ENCODE measurements around the gene ETV1. TPM values are rescaled to one million over a fixed set of nuclear protein-coding genes. Genes with fewer than 3 reads are reported as not detected.

The ETV1 gene
- total RNA-seq, 5 donors from 2014 or later (not counting 1 experiment from before 2014, with no cell fraction given), result 0.26 to 0.58 (median 0.38) TPM; not detected in 1

DNA sequence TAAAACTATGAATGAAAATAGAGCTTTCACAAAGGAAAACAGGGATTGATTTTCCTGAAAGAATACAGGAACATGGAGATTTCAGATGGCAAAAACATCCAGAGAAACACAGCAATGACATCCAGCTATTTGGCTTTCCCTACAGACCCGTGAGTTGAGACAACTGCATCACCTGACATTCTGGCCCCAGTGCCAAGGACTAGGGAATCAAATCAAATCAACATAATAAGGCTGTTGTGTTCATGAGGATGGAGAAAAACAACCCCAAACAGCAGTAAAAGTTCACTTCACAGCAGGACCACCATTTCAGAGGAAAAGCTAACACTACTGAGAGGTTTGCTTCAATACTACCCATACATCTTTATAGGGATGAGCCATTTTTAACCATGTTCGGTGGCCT, 25.5 kb downstream of the ETV1 start:
- Histone ChIP-seq H3K4me3 (ENCODE audit: control insufficient read depth in 1 of 2, extremely low read depth in 1 of 2, low read length in 1 of 2) (no peak overlapping the region), H3K27me3 (replicated peaks in 1 of 2; ENCODE audit: control insufficient read depth in 2 of 2, extremely low read depth in 1 of 2, insufficient read depth in 2 of 2, low read length in 1 of 2) (no peaks in the 10 kb centered on the region), H3K27ac (ENCODE audit: low read length) (no peak overlapping the region), H3K9me3 (no peaks in the 10 kb centered on the region), H3K36me3 (ENCODE audit: control insufficient read depth in 2 of 2, extremely low read depth in 1 of 2, insufficient read depth in 1 of 2, low read length in 1 of 2) (no peaks in the 10 kb centered on the region), H3K4me1 (ENCODE audit: control insufficient read depth in 1 of 2, extremely low read depth in 1 of 2, insufficient read depth in 2 of 2, low read length in 2 of 2) (no peaks in the 10 kb centered on the region)
- H3K27ac Mint-ChIP-seq, result no peak overlapping the region
- WGBS (ENCODE audit: insufficient coverage), result no CpG with 5 or more reads among the region's 2 CpGs
- ChIA-PET CTCF (no interaction called here), POLR2A (no interaction called here)
- no peaks in the 10 kb centered on the region for H3K27me3 Mint-ChIP-seq
- DNase-seq (no peak), ATAC-seq (replicated peaks in 1 of 4) (no peak)
- no peaks in the 10 kb centered on the region for H3K36me3 Mint-ChIP-seq
- H3K4me3 Mint-ChIP-seq, result no peak overlapping the region
- no peaks in the 10 kb centered on the region for H3K4me1 Mint-ChIP-seq
- H3K9me3 Mint-ChIP-seq, result no peaks in the 10 kb centered on the region

- H3K36me3 Mint-ChIP-seq, result no peaks in the 10 kb centered on the region
- Histone ChIP-seq H3K27ac (ENCODE audit: low read length) (no peak overlapping the region), H3K4me3 (ENCODE audit: control insufficient read depth in 1 of 2, extremely low read depth in 1 of 2, low read length in 1 of 2) (no peak overlapping the region), H3K36me3 (ENCODE audit: control insufficient read depth in 2 of 2, extremely low read depth in 1 of 2, insufficient read depth in 1 of 2, low read length in 1 of 2) (no peaks in the 10 kb centered on the region), H3K9me3 (no peaks in the 10 kb centered on the region), H3K27me3 (replicated peaks in 1 of 2; ENCODE audit: control insufficient read depth in 2 of 2, extremely low read depth in 1 of 2, insufficient read depth in 2 of 2, low read length in 1 of 2) (no peaks in the 10 kb centered on the region), H3K4me1 (ENCODE audit: control insufficient read depth in 1 of 2, extremely low read depth in 1 of 2, insufficient read depth in 2 of 2, low read length in 2 of 2) (no peaks in the 10 kb centered on the region)
- H3K4me1 Mint-ChIP-seq, result no peaks in the 10 kb centered on the region
- ChIA-PET POLR2A (no interaction called here), CTCF (no interaction called here)
- H3K27ac Mint-ChIP-seq, result no peak overlapping the region
- H3K4me3 Mint-ChIP-seq, result no peak overlapping the region
- no peaks in the 10 kb centered on the region for H3K27me3 Mint-ChIP-seq
- H3K9me3 Mint-ChIP-seq, result peaks cover 0 to 4% (median 0%) of the 10 kb centered on the region in 3 donors
- ATAC-seq (replicated peaks in 1 of 4) (no peak), DNase-seq (no peak)
- no CpG with 5 or more reads among the region's 2 CpGs for WGBS (ENCODE audit: insufficient coverage)
Measured at GRCh38 chr7:13955494-13955893, 34.0 kb downstream of the ETV1 start.

DNA sequence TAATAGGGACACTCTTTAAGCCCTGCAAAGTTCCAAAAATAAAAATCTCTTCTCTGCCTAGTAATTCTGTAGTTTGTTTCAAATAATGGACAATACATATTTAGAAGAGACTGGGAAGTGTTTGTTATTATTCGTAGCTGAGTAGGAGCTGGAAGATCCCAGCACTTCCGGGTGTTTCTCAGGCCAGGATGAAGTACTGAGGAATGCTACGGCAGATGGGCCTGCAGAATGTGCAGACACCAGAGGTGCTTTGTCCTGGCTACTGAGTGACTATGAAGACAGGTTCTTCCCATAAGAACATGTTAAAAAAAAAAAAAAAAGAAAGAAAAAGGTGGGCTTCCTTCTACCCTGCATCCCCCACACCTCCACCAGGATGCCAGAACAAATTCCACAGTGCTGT, 36.1 kb downstream of the ETV1 start:
- H3K36me3 Mint-ChIP-seq, result no peaks in the 10 kb centered on the region
- no CpG with 5 or more reads among the region's 3 CpGs for WGBS (ENCODE audit: insufficient coverage)
- ChIA-PET CTCF (no interaction called here), POLR2A (no interaction called here)
- H3K4me3 Mint-ChIP-seq, result no peak overlapping the region
- H3K27ac Mint-ChIP-seq, result no peak overlapping the region
- no peaks in the 10 kb centered on the region for H3K4me1 ChIP-seq (ENCODE audit: control insufficient read depth in 1 of 2, extremely low read depth in 1 of 2, insufficient read depth in 2 of 2, low read length in 2 of 2)
- H3K4me1 Mint-ChIP-seq, result no peaks in the 10 kb centered on the region
- peaks cover 0 to 4% (median 0%) of the 10 kb centered on the region in 3 donors for H3K9me3 Mint-ChIP-seq
- DNase-seq (no peak), ATAC-seq (replicated peaks in 1 of 4) (no peak)
- no peaks in the 10 kb centered on the region for H3K36me3 ChIP-seq (ENCODE audit: control insufficient read depth in 2 of 2, extremely low read depth in 1 of 2, insufficient read depth in 1 of 2, low read length in 1 of 2)
- no peaks in the 10 kb centered on the region for H3K27me3 Mint-ChIP-seq
- no peak overlapping the region for H3K27ac ChIP-seq (ENCODE audit: low read length)
- H3K9me3 ChIP-seq, result no peaks in the 10 kb centered on the region
- H3K27me3 ChIP-seq (replicated peaks in 1 of 2; ENCODE audit: control insufficient read depth in 2 of 2, extremely low read depth in 1 of 2, insufficient read depth in 2 of 2, low read length in 1 of 2), result no peaks in the 10 kb centered on the region
- no peak overlapping the region for H3K4me3 ChIP-seq (ENCODE audit: control insufficient read depth in 1 of 2, extremely low read depth in 1 of 2, low read length in 1 of 2)

DNA sequence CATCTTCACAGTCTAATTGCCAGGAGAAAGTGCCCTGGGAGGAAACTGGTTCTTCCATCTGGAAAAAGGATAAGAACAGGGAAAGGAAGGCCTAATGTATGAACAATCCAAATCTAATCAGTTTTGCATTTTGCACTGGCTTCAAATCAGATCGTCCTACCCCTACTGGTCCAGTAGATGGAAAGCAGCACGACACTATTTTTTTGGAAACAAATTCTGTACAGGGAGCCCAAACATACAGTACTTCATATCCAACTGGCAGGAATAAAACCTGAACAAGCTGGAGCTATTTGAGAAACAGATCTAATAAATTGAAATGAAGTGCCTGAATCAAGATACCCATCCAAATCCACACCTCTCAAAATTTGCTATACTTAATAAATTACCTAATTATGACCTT, 36.5 kb downstream of the ETV1 start:
- ChIA-PET POLR2A (no interaction called here), CTCF (no interaction called here)
- peaks cover 0 to 4% (median 0%) of the 10 kb centered on the region in 3 donors for H3K9me3 Mint-ChIP-seq
- Histone ChIP-seq H3K4me3 (ENCODE audit: control insufficient read depth in 1 of 2, extremely low read depth in 1 of 2, low read length in 1 of 2) (no peak overlapping the region), H3K27ac (ENCODE audit: low read length) (no peak overlapping the region), H3K36me3 (ENCODE audit: control insufficient read depth in 2 of 2, extremely low read depth in 1 of 2, insufficient read depth in 1 of 2, low read length in 1 of 2) (no peaks in the 10 kb centered on the region), H3K4me1 (ENCODE audit: control insufficient read depth in 1 of 2, extremely low read depth in 1 of 2, insufficient read depth in 2 of 2, low read length in 2 of 2) (no peaks in the 10 kb centered on the region), H3K9me3 (no peaks in the 10 kb centered on the region), H3K27me3 (replicated peaks in 1 of 2; ENCODE audit: control insufficient read depth in 2 of 2, extremely low read depth in 1 of 2, insufficient read depth in 2 of 2, low read length in 1 of 2) (no peaks in the 10 kb centered on the region)
- no peaks in the 10 kb centered on the region for H3K27me3 Mint-ChIP-seq
- ATAC-seq (replicated peaks in 1 of 4), result no peak
- no peak for DNase-seq
- 64% methylated on average over 2 of the region's 2 CpGs for WGBS (ENCODE audit: insufficient coverage)
- no peak overlapping the region for H3K27ac Mint-ChIP-seq
- H3K36me3 Mint-ChIP-seq, result no peaks in the 10 kb centered on the region
- H3K4me1 Mint-ChIP-seq, result no peaks in the 10 kb centered on the region
- H3K4me3 Mint-ChIP-seq, result no peak overlapping the region

DNA sequence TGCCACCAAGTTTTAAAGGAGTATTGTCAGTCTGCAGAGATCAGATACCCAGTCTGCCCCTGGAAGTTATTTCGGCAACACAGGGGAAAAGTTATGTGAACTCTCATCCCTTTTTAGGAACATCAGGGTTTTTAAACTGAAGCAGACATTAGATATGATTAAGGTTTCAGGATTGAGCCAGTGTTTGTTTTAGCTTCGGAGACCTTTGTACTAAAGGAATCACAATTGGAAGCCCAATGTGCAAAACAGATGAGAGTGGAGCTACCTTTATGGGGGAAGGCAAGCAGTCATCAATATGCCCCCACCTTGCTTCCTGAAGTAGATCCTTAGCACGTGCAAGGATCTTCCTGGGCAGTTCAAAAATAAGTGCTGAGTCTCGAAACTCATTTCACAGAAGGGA, 39.5 kb downstream of the ETV1 start:
- Histone ChIP-seq H3K36me3 (ENCODE audit: control insufficient read depth in 2 of 2, extremely low read depth in 1 of 2, insufficient read depth in 1 of 2, low read length in 1 of 2) (no peaks in the 10 kb centered on the region), H3K27me3 (replicated peaks in 1 of 2; ENCODE audit: control insufficient read depth in 2 of 2, extremely low read depth in 1 of 2, insufficient read depth in 2 of 2, low read length in 1 of 2) (no peaks in the 10 kb centered on the region), H3K4me1 (ENCODE audit: control insufficient read depth in 1 of 2, extremely low read depth in 1 of 2, insufficient read depth in 2 of 2, low read length in 2 of 2) (no peaks in the 10 kb centered on the region), H3K27ac (ENCODE audit: low read length) (no peak overlapping the region), H3K4me3 (ENCODE audit: control insufficient read depth in 1 of 2, extremely low read depth in 1 of 2, low read length in 1 of 2) (no peak overlapping the region), H3K9me3 (no peaks in the 10 kb centered on the region)
- Mint-ChIP-seq H3K27me3 (no peaks in the 10 kb centered on the region), H3K4me1 (no peaks in the 10 kb centered on the region), H3K4me3 (no peak overlapping the region), H3K36me3 (no peaks in the 10 kb centered on the region), H3K27ac (no peak overlapping the region), H3K9me3 (peaks cover 0 to 4% (median 0%) of the 10 kb centered on the region in 3 donors)
- CTCF ChIA-PET, result interaction anchor here in 1 of 2 donors (0.5 kb wide), 1 partner anchor 30 kb away, joined by 3 read pairs; no protein-coding TSS in a partner anchor
- DNase-seq (no peak), ATAC-seq (replicated peaks in 1 of 4) (no peak)
- POLR2A ChIA-PET, result no interaction called here
- 100% methylated on average over 2 of the region's 4 CpGs for WGBS (ENCODE audit: insufficient coverage)

DNA sequence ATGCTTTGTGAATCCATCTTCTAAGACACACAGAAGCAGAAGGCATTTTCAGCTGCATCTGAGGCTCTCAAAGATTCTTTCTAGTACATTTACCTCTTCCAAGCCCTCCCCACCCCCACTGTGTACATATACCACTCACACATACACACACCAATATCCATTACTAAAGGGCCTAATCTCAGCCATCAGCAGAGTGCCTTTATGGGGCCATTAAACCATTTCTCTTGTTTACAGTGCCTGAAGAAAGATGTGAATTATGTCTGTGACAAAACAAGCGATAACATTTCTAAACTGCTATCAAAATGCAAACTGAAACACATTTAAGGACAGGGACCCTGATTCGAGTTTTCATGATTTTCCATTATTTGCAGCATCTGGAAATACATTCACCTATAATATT, 40.0 kb downstream of the ETV1 start:
- no peaks in the 10 kb centered on the region for H3K4me1 ChIP-seq (ENCODE audit: control insufficient read depth in 1 of 2, extremely low read depth in 1 of 2, insufficient read depth in 2 of 2, low read length in 2 of 2)
- no peak overlapping the region for H3K27ac Mint-ChIP-seq
- DNase-seq, result no peak
- H3K4me3 ChIP-seq (ENCODE audit: control insufficient read depth in 1 of 2, extremely low read depth in 1 of 2, low read length in 1 of 2), result no peak overlapping the region
- H3K27me3 ChIP-seq (replicated peaks in 1 of 2; ENCODE audit: control insufficient read depth in 2 of 2, extremely low read depth in 1 of 2, insufficient read depth in 2 of 2, low read length in 1 of 2), result no peaks in the 10 kb centered on the region
- H3K4me1 Mint-ChIP-seq, result no peaks in the 10 kb centered on the region
- H3K9me3 ChIP-seq, result no peaks in the 10 kb centered on the region
- no peak for ATAC-seq (replicated peaks in 1 of 4)
- no peaks in the 10 kb centered on the region for H3K27me3 Mint-ChIP-seq
- no peaks in the 10 kb centered on the region for H3K36me3 Mint-ChIP-seq
- H3K9me3 Mint-ChIP-seq, result peaks cover 0 to 4% (median 0%) of the 10 kb centered on the region in 3 donors
- ChIA-PET POLR2A (no interaction called here), CTCF (interaction anchor here in 1 of 2 donors (0.5 kb wide), 1 partner anchor 30 kb away, joined by 3 read pairs; no protein-coding TSS in a partner anchor)
- no peak overlapping the region for H3K4me3 Mint-ChIP-seq
- whole genome bisulfite sequencing (ENCODE audit: insufficient coverage), result no CpG with 5 or more reads among the region's 2 CpGs
- H3K36me3 ChIP-seq (ENCODE audit: control insufficient read depth in 2 of 2, extremely low read depth in 1 of 2, insufficient read depth in 1 of 2, low read length in 1 of 2), result no peaks in the 10 kb centered on the region
- H3K27ac ChIP-seq (ENCODE audit: low read length), result no peak overlapping the region

Data from T-cell (primary cell).